Stimulated activated CD8-positive, alpha-beta memory T cell treated with anti-CD3 and anti-CD28 coated beads, Interleukin-2, amount 100 ng/mL, for 48 hours (primary cell): ENCODE results near the gene GNG8.
"Not testable (repeated sequence)": the region's sequence is repeated elsewhere in the genome, so short reads cannot be mapped to it uniquely, and the experiment has no call there.

ENCODE experiments used
- DNase-seq, 2 donors: peaks; one replicate each; pipeline ENCODE4 v3.0.0-alpha.2; 2020; ENCODE audit warnings: low read depth in 2 of 2

Gene GNG8

DNA sequence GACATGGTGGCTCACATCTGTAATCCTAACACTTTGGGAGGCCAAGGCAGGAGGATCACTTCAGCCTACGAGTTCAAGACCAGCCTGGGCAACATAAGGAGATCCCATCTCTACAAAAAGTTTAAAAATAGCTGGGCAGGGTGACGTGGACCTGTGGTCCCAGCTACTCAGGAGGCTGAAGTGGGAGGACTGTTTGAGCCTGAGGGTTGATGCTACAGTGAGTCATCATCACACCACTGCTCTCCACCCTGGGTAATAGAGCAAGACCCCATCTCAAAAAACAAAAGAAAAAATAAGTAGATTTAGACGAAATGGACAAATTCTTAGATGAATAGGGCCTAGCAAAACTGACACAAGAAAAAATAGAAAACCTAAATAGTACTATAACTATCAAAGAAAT is 10.4 kb upstream of the GNG8 start:
- no peak for DNase-seq

DNA sequence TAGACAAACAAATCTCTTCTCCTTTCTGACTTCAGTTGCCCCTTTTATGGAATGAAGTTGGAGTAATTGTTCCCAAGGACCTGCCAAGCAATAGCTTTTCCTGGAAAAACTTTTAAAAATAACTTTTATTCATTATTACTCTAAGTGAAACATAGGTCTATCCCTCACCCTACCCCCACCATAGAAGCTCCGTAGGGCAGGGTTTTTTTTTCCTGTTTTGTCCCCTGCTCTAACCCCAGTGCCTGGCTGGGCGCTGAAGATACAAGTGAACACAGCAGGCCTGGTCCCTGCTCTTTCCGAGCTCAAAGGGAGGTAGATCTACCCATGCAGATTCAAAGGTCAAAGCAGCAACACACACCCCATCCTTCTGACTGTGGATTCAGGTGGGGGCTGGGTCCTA is 8.7 kb upstream of the GNG8 start:
- DNase-seq: no peak

DNA sequence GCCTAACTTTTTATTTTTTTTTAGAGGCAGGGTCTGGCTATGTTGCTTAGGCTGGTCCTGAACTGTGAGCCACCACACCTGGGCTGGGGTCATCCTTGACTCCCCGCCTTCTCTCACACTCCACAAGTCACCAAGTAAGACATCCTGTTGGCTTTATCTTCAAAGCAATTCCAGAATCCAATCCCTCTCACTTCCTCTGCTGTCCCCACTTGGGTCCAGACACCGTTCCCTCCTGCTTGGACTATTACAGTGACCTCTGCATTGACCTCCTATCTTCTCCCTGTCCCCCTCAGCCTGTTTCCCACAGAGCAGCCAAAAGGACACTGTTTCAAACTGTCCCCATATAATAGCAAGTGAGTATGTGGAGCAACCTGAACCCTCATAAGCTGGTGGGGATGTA is 4.7 kb upstream of the GNG8 start:
- no peak for DNase-seq

DNA sequence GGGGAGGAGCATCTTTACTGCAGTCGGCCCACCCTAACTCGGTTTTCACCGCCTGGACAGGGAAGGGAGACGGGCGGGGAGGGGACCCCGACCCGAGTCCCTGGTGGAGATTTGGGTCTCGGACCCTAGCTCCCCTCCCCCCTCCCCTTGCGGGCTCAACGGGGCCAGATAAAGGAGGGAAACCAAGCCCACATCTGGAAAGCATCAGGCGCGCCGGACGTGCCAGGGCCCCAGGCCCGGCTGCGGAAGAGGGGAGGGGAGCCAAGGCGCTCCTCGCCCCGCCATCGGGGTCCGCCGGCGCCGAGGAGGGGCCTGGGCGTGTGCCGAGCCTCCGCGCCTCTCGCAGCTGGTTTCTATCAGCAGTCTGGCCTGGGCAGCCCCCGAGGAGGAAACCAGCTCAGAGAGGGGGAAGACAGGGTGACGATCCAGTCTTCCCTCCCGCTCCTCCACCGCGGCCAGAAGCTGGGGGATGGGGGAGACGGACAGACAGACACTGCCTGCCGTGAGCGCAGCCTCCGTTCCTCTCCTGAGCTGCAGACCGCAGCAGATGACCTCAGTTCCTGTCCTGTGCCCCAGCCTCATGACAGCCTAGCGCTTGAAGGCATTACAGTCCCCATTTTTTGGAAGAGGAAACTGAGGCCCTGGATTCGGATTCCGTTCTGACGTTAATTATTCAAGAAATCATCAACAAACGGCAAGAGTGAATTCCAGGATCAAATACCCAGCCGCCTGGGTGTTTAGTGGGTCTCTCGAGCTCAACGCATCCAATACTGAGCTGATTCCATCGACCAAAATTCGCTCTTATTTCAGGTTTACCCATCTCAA is 3.6 kb upstream of the GNG8 start:
- DNase-seq: no peak

DNA sequence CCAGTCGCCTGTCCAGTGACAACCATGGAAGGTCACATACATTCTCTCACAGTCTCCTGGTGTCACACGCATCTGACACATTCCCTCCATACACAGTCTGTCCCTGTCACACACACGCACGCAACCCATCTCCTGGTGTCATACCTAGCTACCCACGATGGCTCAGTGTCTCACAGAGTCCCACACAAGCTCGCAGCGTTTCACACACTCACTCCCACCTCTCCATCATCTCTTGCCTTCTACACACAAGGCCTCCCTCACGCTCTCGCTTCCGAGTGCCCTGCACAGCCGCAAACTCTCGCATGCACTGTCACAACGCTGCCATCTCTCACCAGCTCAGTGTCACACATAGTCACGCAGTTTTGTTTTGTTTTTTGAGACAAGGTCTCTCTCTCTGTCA is 1.2 kb upstream of the GNG8 start:
- DNase-seq: no peak

DNA sequence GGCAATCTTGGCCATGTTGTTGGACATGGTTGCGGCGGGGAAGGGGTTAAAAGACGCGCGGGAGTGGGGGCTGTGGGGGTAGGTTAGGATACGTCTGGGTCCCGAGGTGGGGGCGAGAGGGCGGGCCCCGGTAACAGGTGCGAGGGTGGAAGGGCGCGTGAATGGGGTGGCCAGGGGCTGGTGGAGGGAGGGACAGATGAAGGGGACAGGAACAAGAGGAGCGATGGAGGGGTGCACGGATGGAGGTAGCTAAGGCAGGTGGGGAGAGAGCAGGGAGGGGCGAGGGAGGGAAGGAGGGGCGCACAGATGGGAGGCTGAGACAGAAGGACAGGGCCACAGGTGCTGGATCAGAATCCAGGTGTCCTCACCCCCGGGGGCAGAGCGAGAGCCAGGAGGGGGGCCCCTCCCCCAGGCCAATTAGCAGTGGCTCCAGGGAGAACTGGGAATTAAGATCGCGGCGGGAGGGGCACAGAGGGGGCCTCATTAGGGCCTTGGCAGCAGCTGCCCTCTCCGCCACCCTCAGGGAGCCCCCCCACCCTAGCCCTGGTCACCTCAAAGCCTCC is 1.3 kb downstream of the GNG8 start:
- no peak for DNase-seq

DNA sequence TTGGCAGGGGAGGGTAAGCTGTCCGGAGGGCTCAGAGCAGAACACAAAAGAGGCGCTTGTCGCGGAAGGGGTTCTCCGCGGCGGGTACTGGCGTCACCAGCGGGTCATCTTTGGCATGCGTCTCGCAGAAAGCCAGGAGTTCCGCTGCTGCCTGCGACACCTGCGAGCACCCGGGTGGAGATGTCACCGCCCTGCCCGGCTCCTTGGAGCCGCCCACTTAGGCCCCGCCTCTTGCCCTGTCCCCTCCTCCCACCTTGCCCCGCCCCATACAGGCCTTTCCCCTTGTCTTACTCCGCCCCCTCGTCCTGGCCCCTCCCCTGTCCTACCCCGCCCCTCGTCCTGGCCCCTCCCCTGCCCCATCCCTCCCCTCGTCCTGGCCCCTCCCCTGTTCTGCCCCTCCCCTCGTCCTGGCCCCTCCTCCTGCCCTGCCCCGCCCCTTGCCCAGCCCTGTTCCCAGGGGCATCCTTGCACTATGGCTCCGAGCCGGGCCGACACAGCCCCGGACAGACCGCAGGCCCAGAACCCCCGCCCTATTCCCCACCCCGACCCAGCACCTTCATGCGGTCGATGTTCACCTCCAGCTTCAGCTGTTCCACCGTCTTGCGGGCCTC is 1.9 kb downstream of the GNG8 start:
- DNase-seq: peak; percentile 95 to 96

DNA sequence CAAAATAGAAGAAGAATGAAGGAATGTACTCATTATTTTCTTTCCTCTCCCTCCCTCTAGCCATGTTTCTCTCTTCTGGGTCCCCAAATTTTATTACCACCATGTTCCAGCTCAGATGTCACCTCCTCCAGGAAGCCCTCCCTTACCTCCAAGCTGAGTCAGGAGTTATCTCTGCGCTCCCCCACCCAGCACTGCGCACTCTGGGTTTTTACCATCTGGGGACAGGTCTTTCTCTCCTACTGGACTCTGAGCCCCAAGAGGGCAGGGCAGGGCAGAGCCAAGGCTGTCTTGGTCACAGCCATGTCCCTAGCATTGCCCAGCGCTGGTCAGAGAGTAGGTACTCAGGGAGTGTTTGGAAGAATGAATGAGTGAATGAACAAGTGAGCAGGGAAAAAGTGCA is 2.9 kb downstream of the GNG8 start:
- DNase-seq: no peak

DNA sequence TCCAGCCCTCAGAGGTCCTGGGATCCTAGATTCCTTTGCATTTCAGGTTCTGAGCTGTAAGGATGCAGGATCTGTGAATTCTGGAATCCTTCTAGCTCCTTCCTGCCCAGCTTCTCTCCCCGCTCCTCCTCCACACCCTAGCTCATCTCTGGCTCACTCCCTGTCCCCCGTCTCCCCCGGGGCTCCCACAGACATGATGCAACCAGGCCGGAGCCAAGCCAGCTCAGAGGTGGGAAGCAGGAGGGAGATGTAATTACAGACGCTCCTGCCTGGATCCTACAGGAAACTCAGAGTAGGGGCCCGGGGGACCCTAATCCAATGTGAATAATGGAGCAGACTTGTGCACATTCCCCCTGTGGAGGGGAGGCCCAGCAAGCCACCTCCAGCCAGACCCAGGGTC is 4.5 kb downstream of the GNG8 start:
- DNase-seq: no peak

DNA sequence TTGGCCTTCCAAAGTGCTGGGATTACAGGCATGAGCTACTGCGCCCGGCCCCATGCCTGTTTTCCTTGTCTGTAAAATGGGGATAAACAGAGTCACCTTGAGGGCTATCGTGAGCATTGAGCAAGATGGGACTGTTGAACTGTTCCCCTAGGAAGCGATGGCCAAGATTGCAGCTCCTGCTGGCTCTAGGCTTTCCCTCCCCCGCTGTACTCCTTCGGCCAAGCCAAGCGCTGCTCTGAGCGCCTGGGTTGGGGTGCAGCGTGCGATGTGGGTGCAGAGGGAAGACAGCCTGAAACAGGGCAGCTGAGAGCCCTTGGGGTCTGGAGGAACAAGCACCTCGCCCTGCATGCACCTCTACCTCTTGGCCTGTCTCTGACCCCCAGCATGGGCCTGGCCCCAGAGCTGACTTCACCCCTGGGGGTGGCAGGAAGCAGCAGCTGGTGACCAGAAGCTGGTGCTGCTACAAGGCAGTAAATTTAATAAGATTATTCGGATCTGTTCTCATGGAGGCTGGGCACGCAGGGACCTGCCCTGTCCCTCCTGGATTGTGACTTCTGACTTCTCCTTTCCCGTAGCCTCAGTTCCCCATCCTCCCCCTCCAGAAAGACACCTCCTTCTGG is 5.3 kb downstream of the GNG8 start:
- DNase-seq: no peak

DNA sequence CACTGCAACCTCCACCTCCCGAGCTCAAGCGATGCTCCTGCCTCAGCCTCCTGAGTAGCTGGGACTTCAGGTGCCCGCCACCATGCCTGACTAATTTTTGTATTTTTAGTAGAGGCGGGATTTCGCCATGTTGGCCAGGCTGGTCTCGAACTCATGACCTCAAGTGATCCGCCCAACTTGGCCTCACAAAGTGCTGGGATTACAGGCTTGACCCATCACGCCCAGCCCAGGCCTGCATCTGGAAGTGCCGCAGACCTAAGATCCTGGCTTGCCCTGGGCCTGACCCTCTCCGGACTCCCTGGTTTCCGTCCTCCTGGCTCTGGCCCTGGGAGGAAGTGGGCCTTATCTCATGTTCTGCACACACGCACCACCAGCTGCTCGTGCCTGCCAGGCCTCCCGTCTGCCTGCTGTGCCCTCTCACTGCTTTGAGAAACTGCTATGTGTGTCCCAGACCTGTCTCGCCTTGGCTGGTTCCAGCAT is 6.4 kb downstream of the GNG8 start:
- DNase-seq: no peak

DNA sequence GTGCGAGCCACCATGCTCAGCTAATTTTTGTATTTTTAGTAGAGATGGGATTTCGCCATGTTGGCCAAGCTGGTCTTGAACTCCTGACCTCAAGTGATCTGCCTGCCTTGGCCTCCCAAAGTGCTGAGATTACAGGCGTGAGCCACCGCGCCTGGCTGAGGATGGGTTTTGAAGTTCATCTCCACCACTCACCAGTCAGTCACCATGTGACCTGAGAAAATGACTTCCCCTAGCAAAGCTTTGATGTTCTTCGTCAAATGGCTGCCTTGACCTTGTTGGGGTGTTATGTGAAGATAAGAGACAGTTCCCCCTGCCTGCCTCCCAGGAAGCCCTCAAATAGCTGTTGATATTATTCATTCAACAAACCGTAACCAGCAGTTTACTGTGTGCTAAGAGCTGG is 7.0 kb downstream of the GNG8 start:
- not testable (repeated sequence) for DNase-seq

DNA sequence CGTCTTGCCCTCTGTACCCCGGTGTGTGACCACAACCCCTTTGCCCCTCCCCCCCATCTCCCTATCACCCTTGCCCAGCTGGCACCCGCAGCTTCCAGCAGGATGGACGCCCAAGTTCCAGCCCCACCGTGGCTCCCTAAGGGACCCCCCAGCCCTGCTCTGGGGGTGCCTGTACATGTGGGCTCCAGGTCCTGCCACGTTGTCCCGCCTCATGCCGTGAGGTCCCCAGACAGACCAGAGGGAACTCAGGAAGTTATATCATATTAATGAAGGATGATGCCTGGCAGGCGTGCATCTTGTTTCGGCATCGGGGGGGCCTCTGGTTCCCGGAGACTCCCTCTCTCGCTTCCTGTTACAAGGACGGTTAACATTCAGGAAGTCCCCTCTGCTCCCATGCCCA is 9.6 kb downstream of the GNG8 start:
- no peak for DNase-seq

DNA sequence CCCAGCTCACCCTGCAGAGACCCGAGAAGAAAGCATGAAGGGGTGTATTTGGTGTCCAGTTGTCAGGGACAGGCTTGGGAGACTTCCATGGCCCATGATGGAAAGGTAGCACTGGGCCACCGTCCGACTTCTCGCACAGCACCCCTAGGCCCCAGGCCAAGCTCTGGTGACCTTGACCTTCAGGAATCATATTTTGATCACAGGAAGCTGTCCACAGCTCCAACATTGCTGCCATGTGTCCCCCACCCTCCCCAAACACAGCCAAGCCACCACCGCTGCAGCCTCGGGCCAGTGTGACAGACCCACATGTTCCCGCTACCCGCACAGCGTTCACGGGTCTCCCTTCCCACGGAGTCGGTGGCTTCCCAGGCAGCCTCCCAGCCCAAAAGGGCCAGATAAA is 10.3 kb downstream of the GNG8 start:
- DNase-seq: no peak

DNA sequence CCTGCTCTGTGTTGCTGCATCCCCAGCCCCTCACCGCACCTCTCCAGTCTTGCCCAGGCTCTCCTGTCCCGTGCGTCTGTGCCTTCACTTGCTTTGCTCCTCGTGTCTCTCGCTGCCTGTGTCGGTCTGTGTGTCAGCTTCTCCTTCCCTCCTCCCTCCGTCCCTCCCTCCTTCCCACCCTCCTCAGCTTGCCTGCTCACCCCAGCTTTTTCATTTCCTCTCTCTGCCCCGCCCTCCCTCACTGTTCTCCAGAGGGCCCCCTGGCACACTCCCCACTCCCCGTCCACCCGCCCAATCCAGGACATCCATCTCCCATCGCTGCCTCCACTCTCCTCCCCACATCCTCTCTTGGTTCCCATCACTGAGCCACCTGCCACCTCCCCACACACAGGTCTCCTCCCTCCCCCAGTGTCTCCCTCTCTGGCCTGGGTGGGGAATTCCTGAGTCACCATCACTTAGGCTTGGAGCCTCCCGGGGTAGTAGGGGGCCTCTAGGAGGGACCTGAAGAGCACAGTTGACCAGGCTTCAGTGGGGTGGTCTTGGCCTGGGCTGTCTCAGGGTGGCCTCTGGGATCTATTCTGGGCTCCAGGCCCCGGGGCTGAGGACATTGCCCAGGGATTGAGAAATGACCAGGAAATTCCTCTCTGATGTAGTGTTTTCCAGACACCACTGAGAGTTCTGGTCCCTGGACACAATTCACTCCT is 10.9 kb downstream of the GNG8 start, which contains the start of gene PTGIR:
TSS of gene PTGIR (minus strand) at position 132 of the 704 bp plus-strand sequence. CDS start 864 bp downstream, outside the sequence.
- DNase-seq: no peak

DNA sequence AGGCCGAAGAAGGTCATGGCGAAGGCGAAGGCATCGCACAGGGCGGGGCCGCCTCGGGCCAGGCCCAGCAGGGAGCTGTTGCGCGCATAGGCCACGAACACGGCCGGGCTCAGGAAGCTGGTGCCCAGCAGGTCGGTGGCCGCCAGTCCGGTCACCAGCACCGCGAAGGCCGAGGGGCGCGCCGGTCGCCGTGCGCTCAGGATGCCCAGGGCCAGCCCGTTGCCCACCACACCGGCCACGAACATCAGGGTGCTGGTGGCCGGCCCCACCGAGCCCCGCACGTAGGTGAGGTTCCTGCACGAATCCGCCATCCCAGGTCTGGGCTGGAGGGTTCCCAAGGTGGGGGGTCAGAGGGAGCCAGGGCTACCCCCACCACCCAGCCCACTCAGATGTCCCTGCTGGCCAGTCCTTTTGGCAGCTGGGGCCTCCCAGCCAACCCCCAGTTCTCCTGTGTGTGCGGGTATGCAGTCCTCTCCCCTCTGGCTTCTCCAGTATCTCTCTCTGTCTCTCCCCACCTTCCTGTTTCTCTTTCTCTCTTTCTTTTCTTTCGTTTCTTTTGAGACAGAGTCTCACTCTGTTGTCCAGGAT is 12.0 kb downstream of the GNG8 start:
- no peak for DNase-seq

DNA sequence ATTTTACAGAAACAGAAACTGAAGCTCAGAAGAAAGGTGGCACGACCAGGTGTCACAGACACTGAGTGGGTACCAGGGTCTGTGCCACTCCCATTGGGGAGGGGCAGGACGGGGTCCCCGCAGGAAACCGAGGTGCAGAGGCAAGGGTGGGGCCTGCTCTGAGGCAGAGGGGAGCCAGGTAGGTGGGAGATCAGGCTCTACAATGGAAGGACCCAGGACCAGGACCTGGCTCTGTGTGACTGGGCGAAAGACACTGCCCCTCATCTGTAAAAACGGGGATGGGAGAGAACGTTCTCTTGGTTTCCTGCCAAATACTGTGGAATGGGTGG is 13.9 kb downstream of the GNG8 start:
- DNase-seq: no peak

DNA sequence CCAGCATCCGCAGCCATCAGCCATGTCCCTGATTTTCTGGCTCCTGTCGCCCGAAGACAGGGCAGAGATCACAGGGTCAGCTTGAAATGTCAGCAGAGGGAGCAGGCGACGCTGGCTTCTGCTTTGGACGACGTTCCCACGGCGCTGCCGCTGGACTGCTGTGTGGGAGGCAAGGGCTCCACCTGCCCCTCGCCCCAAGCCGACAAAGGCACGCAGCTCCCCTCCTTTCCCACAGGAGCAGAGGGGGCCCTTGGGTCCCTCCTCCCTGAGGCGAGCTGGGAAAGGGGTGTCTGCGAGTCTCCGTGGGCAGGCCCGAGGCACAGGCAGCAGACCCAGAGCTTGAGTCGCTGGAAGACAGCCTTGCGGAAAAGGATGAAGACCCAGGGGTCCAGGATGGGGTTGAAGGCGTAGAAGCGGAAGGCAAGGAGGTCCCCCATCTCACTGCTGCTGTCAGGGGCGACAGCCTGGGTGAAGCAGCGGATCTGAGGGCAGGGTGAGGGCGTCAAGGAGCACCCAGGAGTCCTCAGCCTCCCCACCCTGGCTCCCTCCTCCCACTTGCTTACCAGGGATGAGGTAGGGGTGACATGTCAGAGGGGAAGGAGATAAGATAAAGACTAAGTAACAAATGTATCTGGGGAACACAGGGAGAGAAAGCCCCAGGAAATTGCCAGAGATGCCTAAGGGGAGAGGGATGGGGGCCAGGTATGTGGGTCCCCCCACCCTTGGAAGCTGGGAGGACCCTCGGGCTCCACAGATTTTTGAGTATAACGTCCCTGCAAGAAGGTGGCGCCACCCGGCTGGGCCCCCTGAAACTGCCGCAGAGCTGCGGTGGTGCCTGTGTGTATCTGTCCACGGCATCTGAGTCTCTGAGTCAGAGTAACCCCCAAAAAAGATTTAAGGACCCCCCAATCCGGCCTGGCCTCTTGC is 14.5 kb downstream of the GNG8 start:
- no peak for DNase-seq

DNA sequence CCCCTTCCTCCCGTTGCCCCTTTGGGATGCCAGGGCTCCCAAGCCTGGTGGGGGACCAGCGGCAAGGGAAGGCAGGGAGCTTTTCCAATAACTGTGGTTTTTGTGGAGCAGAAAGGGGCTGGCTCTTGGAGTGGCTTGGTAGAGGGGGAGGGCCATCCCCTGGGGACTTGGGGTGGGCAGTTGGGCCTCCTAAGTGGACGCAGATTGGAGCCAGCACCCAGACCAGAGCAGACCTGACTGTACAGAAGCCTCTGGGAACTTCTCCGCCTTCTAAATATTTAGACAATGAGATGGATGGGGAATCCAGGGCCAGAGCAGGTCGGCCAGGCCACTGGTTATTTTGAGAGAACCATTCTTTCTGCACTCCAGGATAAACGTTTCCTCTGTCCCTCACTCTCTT is 15.3 kb downstream of the GNG8 start:
- no peak for DNase-seq

DNA sequence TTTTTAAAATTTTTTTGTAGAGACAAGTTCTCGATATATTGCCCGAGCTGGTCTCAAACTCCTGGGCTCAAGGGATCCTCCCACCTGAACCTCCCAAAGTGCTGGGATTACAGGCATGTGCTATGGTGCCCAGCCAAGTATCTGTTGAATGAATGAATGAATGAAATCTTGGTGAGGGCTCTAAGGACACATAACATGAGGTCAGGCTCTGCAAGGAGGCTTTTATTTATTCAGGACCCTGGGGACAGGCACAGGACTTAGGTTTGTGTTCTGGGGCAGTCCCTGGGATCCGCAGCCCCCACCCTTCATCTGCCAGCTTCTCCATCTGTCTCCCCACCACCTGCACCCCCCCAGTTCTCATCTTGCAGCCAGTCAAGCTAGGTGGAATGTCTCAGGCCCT is 15.7 kb downstream of the GNG8 start:
- no peak for DNase-seq
